Immature natural killer cell (primary cell): ENCODE data around the gene TEX29. TPM values are rescaled to one million over a fixed set of nuclear protein-coding genes. Genes with fewer than 3 reads are reported as not detected.
A peak's percentile ranks its signal among the peaks of the same experiment; 100 is the strongest.

Experiments
- DNase-seq, 3 donors: peaks; one replicate each; pipeline ENCODE4 v3.0.0; 2022; ENCODE audit warnings: mixed read lengths in 1 of 3
- H3K27ac Mint-ChIP-seq, 6 donors: one replicate each; pipeline ENCODE4 v1.8.0; 2020; ENCODE audit warnings: mixed read lengths in 6 of 6, mild to moderate bottlenecking in 5 of 6, inconsistent platforms in 4 of 6, moderate library complexity in 3 of 6
- H3K27me3 Mint-ChIP-seq, 3 donors: one replicate each; pipeline ENCODE4 v1.8.0; 2020 to 2021; ENCODE audit warnings: low read depth in 3 of 3, mild to moderate bottlenecking in 3 of 3, mixed read lengths in 3 of 3, moderate library complexity in 3 of 3, inconsistent platforms in 1 of 3
- H3K36me3 Mint-ChIP-seq, 3 donors: one replicate each; pipeline ENCODE4 v1.8.0; 2020; ENCODE audit warnings: mixed read lengths in 3 of 3, inconsistent platforms in 2 of 3, mild to moderate bottlenecking in 2 of 3
- H3K4me1 Mint-ChIP-seq, 2 donors: one replicate each; pipeline ENCODE4 v1.8.0; 2020; ENCODE audit warnings: inconsistent platforms in 2 of 2, mild to moderate bottlenecking in 2 of 2, mixed read lengths in 2 of 2, moderate library complexity in 1 of 2
- H3K4me3 Mint-ChIP-seq, 5 donors: one replicate each; pipeline ENCODE4 v1.8.0; 2020; ENCODE audit warnings: mild to moderate bottlenecking in 5 of 5, mixed read lengths in 5 of 5, inconsistent platforms in 3 of 5, moderate library complexity in 3 of 5
- H3K9me3 Mint-ChIP-seq, 6 donors: one replicate each; pipeline ENCODE4 v1.8.0; 2020; ENCODE audit warnings: mild to moderate bottlenecking in 6 of 6, mixed read lengths in 6 of 6, inconsistent platforms in 4 of 6, moderate library complexity in 3 of 6
- polyA plus RNA-seq, 3 donors: library from polyadenylated mRNA; unstranded; fragments of 300-500 nt; fragmentation: Illumina TruSeq; gene quantifications; one replicate each; pipeline ENCODE4 v1.2.3, GENCODE V29; 2021

TEX29 gene
- polyA plus RNA-seq, 3 donors from 2014 or later = 1.4 TPM; not detected in 2

- Mint-ChIP-seq H3K9me3 (no peaks in the 10 kb centered on the region), H3K4me3 (no peak overlapping the region), H3K27me3 (peaks cover 0 to 7% (median 3%) of the 10 kb centered on the region in 3 donors), H3K4me1 (peaks cover 0 to 1% of the 10 kb centered on the region in 2 donors), H3K36me3 (peaks cover 0 to 13% (median 4%) of the 10 kb centered on the region in 3 donors), H3K27ac (peak overlapping the region in 1 of 6 donors; percentile 29)
- no peak for DNase-seq
Measured at GRCh38 chr13:111319521-111319920, 921 bp upstream of the TEX29 start.

- peaks cover 0 to 1% of the 10 kb centered on the region in 2 donors for H3K4me1 Mint-ChIP-seq
- no peak overlapping the region for H3K27ac Mint-ChIP-seq
- H3K4me3 Mint-ChIP-seq = no peak overlapping the region
- H3K9me3 Mint-ChIP-seq = no peaks in the 10 kb centered on the region
- DNase-seq = no peak
- peaks cover 0 to 9% (median 0%) of the 10 kb centered on the region in 3 donors for H3K36me3 Mint-ChIP-seq
- peaks cover 0 to 10% (median 3%) of the 10 kb centered on the region in 3 donors for H3K27me3 Mint-ChIP-seq
Measured at GRCh38 chr13:111322001-111322915, 1.8 kb downstream of the TEX29 start.

GRCh38 chr13:111322916-111323331 lies 2.5 kb downstream of the TEX29 start:
- Mint-ChIP-seq H3K9me3 (no peaks in the 10 kb centered on the region), H3K27ac (no peak overlapping the region), H3K4me1 (peaks cover 0 to 1% of the 10 kb centered on the region in 2 donors), H3K36me3 (peaks cover 0 to 6% (median 0%) of the 10 kb centered on the region in 3 donors), H3K27me3 (peaks cover 0 to 10% (median 3%) of the 10 kb centered on the region in 3 donors), H3K4me3 (no peak overlapping the region)
- DNase-seq = no peak

- Mint-ChIP-seq H3K27me3 (peaks cover 0 to 10% (median 2%) of the 10 kb centered on the region in 3 donors), H3K4me1 (peaks cover 0 to 1% of the 10 kb centered on the region in 2 donors), H3K27ac (no peak overlapping the region), H3K36me3 (peaks cover 0 to 5% (median 0%) of the 10 kb centered on the region in 3 donors), H3K4me3 (no peak overlapping the region), H3K9me3 (no peaks in the 10 kb centered on the region)
- no peak for DNase-seq
Measured at GRCh38 chr13:111323549-111323948, 3.1 kb downstream of the TEX29 start.

- no peak for DNase-seq
- H3K27me3 Mint-ChIP-seq = peaks cover 0 to 10% (median 1%) of the 10 kb centered on the region in 3 donors
- no peak overlapping the region for H3K4me3 Mint-ChIP-seq
- peaks cover 0 to 1% of the 10 kb centered on the region in 2 donors for H3K4me1 Mint-ChIP-seq
- H3K36me3 Mint-ChIP-seq = peaks cover 0 to 5% (median 0%) of the 10 kb centered on the region in 3 donors
- no peak overlapping the region for H3K27ac Mint-ChIP-seq
- no peaks in the 10 kb centered on the region for H3K9me3 Mint-ChIP-seq
Measured at GRCh38 chr13:111323950-111324651, 3.7 kb downstream of the TEX29 start.

- Mint-ChIP-seq H3K36me3 (peaks cover 0 to 2% (median 0%) of the 10 kb centered on the region in 3 donors), H3K27me3 (peaks cover 0 to 4% (median 1%) of the 10 kb centered on the region in 3 donors), H3K4me1 (peaks cover 0 to 1% of the 10 kb centered on the region in 2 donors), H3K9me3 (no peaks in the 10 kb centered on the region), H3K27ac (no peak overlapping the region), H3K4me3 (no peak overlapping the region)
- DNase-seq = no peak
Measured at GRCh38 chr13:111324736-111325135, 4.3 kb downstream of the TEX29 start.

- Mint-ChIP-seq H3K27ac (peak overlapping the region in 1 of 6 donors; percentile 57), H3K36me3 (no peaks in the 10 kb centered on the region), H3K9me3 (no peaks in the 10 kb centered on the region), H3K4me1 (no peaks in the 10 kb centered on the region), H3K27me3 (peaks cover 0 to 2% (median 1%) of the 10 kb centered on the region in 3 donors), H3K4me3 (no peak overlapping the region)
- no peak for DNase-seq
Measured at GRCh38 chr13:111325146-111325890, 4.9 kb downstream of the TEX29 start.

- Mint-ChIP-seq H3K9me3 (no peaks in the 10 kb centered on the region), H3K36me3 (peaks cover 0 to 3% (median 0%) of the 10 kb centered on the region in 3 donors), H3K27me3 (peaks cover 0 to 6% (median 2%) of the 10 kb centered on the region in 3 donors), H3K27ac (no peak overlapping the region), H3K4me3 (no peak overlapping the region), H3K4me1 (no peaks in the 10 kb centered on the region)
- DNase-seq = no peak
Measured at GRCh38 chr13:111325941-111326620, 5.6 kb downstream of the TEX29 start.

GRCh38 chr13:111326621-111326965 lies 6.2 kb downstream of the TEX29 start:
- Mint-ChIP-seq H3K36me3 (peaks cover 0 to 3% (median under 1%) of the 10 kb centered on the region in 3 donors), H3K27me3 (peaks cover 0 to 4% (median 2%) of the 10 kb centered on the region in 3 donors), H3K27ac (no peak overlapping the region), H3K4me1 (no peaks in the 10 kb centered on the region), H3K4me3 (no peak overlapping the region), H3K9me3 (no peaks in the 10 kb centered on the region)
- no peak for DNase-seq

- Mint-ChIP-seq H3K36me3 (peaks cover 0 to 5% (median 3%) of the 10 kb centered on the region in 3 donors), H3K27ac (no peak overlapping the region), H3K4me3 (no peak overlapping the region), H3K9me3 (no peaks in the 10 kb centered on the region), H3K4me1 (no peaks in the 10 kb centered on the region), H3K27me3 (peaks cover 0 to 4% (median 2%) of the 10 kb centered on the region in 3 donors)
- no peak for DNase-seq
Measured at GRCh38 chr13:111326981-111327642, 6.7 kb downstream of the TEX29 start.

- DNase-seq = no peak
- no peaks in the 10 kb centered on the region for H3K4me1 Mint-ChIP-seq
- no peak overlapping the region for H3K27ac Mint-ChIP-seq
- peaks cover 0 to 4% (median 2%) of the 10 kb centered on the region in 3 donors for H3K27me3 Mint-ChIP-seq
- no peak overlapping the region for H3K4me3 Mint-ChIP-seq
- peaks cover 0 to 9% (median 7%) of the 10 kb centered on the region in 3 donors for H3K36me3 Mint-ChIP-seq
- H3K9me3 Mint-ChIP-seq = no peaks in the 10 kb centered on the region
Measured at GRCh38 chr13:111327730-111328573, 7.5 kb downstream of the TEX29 start.
